GM12891 (cell line): ENCODE results near the gene LILRB4.
"Not testable (repeated sequence)": the region's sequence is repeated elsewhere in the genome, so short reads cannot be mapped to it uniquely, and the experiment has no call there.

Experiments used
- DNase-seq: peaks from one replicate; pipeline ENCODE4 v3.0.0; 2011; ENCODE audit warnings: low spot score; ENCODE audit not compliant: insufficient read length
- FAIRE-seq: peaks from 2 replicates; lab custom pipeline; 2011; peaks lifted over from hg19 to GRCh38; lab: Jason Lieb, UNC
- PAX5 ChIP-seq: IDR thresholded peaks from 2 replicates; pipeline ENCODE4 v1.6.1; 2011; ENCODE audit warnings: low read length, moderate library complexity, mild to moderate bottlenecking; ENCODE audit not compliant: insufficient read depth, severe bottlenecking
- POLR2A ChIP-seq: IDR thresholded peaks from 2 replicates; pipeline ENCODE4 v1.6.1; 2011; ENCODE audit warnings: low read depth, low read length, control low read depth
- POLR2AphosphoS5 ChIP-seq: IDR thresholded peaks from 2 replicates; pipeline ENCODE4 v1.6.1; 2011; ENCODE audit warnings: low read depth, low read length, control low read depth
- POU2F2 ChIP-seq: IDR thresholded peaks from 2 replicates; pipeline ENCODE4 v1.6.1; 2011; ENCODE audit warnings: low read depth, mild to moderate bottlenecking, control low read depth, low read length, moderate library complexity
- SPI1 ChIP-seq: IDR thresholded peaks from 2 replicates; pipeline ENCODE4 v1.6.1; 2011; ENCODE audit warnings: low read depth, low read length, control low read depth
- TAF1 ChIP-seq: IDR thresholded peaks from 2 replicates; pipeline ENCODE4 v1.6.1; 2011; ENCODE audit warnings: low read depth, low read length, control low read depth

The LILRB4 gene

DNA sequence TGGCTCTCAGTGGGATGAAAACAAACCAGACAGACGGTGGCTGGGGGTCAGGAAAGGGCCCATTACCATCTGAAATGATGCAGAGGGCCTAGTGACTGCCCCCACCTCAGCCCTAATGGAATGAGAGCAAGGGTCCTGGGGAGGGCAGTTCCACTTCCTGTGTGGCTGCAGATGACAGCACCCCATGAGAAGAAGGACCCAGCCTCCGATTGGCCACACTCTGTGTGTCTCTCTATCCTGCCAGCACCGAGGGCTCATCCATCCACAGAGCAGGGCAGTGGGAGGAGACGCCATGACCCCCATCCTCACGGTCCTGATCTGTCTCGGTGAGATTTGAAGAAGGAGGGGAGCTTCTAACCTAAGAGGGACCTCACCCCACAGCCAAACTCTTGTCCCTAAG is 32.0 kb upstream of the LILRB4 start:
- DNase-seq, result no peak
- no peak for FAIRE-seq
- TF ChIP-seq POU2F2 (0 out of 2 replicates have a peak, but pooled peaks have one; percentile 7), POLR2AphosphoS5 (no peak)

DNA sequence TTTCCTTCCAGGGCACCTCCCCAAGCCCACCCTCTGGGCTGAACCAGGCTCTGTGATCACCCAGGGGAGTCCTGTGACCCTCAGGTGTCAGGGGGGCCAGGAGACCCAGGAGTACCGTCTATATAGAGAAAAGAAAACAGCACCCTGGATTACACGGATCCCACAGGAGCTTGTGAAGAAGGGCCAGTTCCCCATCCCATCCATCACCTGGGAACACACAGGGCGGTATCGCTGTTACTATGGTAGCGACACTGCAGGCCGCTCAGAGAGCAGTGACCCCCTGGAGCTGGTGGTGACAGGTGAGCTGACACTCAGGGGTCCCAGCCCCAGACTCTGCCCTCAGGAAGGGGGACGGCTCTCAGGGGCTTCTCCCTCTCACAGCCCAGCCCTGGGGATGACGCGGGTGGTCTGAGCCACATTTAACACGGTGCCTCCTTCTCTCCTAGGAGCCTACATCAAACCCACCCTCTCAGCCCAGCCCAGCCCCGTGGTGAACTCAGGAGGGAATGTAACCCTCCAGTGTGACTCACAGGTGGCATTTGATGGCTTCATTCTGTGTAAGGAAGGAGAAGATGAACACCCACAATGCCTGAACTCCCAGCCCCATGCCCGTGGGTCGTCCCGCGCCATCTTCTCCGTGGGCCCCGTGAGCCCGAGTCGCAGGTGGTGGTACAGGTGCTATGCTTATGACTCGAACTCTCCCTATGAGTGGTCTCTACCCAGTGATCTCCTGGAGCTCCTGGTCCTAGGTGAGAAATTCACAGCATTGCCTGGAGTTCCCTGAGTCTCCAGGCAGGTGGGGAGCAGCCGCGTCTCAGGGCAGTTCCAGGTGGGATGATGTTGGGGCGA is 31.1 kb upstream of the LILRB4 start:
- not testable (repeated sequence) for FAIRE-seq

DNA sequence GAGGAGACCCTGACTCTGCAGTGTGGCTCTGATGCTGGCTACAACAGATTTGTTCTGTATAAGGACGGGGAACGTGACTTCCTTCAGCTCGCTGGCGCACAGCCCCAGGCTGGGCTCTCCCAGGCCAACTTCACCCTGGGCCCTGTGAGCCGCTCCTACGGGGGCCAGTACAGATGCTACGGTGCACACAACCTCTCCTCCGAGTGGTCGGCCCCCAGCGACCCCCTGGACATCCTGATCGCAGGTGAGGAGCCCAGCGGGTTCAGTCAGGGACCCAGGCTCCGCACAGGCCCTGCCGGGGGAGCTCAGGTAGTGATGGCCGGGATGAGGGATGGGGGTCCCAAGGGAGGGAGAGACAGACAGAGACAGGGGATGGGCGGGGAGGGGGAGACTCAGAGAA is 30.3 kb upstream of the LILRB4 start:
- DNase-seq, FAIRE-seq: not testable (repeated sequence)

More for the DNA sequence above, 31.1 kb upstream of the LILRB4 start:
- DNase-seq, result not testable (repeated sequence)

DNA sequence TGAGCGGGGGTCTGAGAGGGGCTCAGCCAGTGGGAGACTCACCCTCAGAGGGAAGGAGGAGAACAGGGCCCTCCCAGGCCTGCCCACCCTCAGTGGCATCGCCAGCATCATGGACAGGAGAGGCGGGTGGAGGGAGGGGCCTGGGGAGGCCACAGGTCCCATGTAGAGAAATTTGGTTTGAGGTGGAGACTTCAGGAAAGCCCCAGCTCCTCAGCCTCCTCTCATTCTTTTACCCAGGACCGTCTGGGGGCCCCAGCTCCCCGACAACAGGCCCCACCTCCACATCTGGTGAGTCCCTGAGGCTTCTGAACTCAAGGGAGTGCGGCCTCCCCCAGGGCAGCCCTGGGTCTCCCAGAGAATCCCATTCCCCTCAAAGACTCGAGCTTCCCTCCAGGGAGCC is 29.4 kb upstream of the LILRB4 start:
- no peak for FAIRE-seq

DNA sequence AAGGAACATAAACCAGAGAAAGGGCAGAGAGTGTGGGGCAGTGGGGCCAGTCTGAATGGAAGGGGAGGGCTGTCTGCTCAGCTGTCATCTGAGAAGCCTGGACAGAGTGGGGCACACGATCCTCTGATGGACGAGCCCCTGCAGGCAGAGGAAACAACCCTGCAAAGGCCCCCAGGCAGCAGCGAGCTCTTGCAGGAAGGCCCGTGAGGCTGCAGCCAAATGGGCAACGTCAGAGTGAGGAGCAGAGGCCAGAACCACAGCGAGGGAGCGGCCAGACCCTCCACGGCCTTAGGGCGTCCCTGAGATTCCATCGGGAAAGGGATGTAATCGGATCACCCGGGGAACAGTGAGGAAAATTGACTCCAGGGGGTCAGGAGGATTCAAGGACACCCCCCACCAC is 26.7 kb upstream of the LILRB4 start:
- FAIRE-seq, DNase-seq: not testable (repeated sequence)

More for the DNA sequence above, 29.4 kb upstream of the LILRB4 start:
- no peak for DNase-seq
- no peak for TF ChIP-seq POLR2AphosphoS5
- no peak for TF ChIP-seq SPI1
- TF ChIP-seq PAX5, result no peak
- no peak for TF ChIP-seq TAF1
- no peak for TF ChIP-seq POLR2A
- TF ChIP-seq POU2F2, result no peak

DNA sequence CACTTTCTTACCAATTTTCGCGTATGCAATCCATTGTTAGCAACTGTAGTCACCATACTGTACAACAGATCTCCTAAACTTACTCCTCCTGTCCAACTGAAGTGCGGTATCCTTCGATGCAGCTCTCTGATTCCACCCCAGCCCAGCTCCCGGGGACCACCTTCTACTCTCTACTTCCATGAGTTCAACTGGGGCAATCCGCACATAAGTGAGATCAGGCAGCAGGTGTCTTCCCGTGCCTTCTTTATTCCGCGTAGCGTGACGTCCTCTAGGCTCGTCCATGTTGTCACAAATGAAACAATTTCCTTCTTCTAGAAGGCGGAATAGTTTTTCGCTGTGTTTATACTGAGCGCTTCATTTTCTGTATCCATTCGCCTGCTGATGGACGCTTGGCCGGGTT is 24.1 kb upstream of the LILRB4 start:
- TF ChIP-seq SPI1 (no peak), POU2F2 (no peak), TAF1 (no peak), PAX5 (no peak), POLR2A (no peak), POLR2AphosphoS5 (no peak)
- DNase-seq, result no peak
- peak; percentile 5 for FAIRE-seq

More for the DNA sequence above, 26.7 kb upstream of the LILRB4 start:
- TF ChIP-seq POLR2A, result 0 out of 2 replicates have a peak, but pooled peaks have one; percentile 23

DNA sequence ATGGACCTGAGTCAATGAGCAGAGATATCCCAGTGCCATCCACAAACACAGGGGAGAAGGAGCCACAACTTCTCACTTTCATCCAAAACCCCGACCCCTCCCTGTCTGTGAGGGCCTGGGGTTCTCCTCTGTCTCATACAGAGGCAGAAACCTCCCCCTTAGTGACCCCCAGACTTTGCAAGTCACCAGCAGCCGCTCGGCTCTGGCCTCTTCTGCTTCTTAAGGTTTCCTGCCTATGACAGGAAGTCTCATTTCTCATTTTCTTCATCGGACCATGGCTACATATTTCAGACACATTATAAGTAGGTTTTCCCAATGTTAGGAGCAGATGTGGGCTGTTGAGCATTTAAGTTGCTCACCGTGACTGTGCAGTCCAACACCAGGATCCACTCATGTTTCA is 19.8 kb upstream of the LILRB4 start:
- not testable (repeated sequence) for DNase-seq, FAIRE-seq
- peak; percentile 23; the same call in 1 of the 2 replicates for TF ChIP-seq SPI1

DNA sequence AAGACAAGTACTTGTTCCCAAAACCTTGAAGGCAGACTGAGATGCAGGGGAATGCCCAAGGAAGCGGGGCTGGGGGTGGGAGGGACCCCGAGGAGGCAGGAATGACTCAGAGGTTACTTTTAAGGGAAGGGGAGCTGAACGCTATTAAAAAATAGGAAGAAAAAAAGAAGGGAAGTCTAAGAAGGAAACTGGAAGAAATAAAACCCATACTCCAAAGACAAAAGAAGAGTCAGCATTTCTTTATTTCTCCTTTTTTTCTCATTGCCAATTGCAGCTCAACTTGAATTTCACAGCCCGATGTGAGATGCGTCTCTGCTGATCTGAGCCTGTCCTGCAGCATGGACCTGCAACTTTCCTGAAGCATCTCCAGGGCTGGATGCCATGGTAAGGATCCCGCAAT is 19.2 kb upstream of the LILRB4 start:
- DNase-seq, FAIRE-seq: not testable (repeated sequence)

DNA sequence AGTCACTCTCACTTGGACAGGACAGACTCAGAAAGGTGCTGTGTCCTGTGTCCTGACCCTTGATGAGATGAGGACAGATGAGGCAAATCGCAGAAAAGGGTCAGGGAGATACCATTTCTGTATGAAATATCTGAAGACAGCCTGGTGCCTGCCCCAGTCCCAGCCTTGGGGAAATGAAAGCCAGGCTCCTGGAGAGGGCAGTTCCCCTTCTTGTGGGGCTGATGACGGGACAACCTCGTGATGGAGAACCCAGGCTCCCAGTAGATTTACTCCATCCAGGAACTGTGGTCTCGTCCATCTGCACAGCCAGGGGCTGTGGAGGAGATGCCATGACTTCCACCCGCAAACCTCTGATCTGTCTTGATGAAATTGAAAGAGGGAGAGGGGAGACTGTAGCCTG is 18.7 kb upstream of the LILRB4 start:
- TF ChIP-seq SPI1 (no peak), TAF1 (no peak), POU2F2 (no peak), POLR2A (no peak), PAX5 (no peak), POLR2AphosphoS5 (no peak)
- FAIRE-seq, result peak; percentile 50

DNA sequence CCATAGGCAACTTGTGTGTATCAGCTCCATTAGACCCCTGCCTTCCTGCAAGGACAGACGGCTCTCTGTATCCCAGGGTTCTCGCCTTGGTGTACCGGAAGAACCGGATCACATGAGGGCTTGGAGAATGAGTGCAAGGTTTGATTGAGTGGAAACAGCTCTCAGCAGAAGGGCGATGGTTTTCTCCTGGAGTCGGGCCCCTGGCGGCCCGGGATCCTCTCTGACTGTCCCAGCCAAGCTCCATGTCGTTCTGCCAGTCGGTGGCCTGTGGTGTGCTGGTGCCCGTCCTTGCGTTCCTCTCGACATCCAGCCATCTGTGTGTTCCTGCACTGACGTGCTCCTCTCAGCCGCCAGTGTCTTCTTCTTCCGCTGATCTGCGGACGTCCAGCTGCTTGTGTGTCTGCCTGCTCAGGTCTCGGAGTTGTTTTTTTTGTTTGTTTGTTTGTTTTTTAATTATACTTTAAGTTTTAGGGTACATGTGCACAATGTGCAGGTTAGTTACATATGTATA is 16.4 kb upstream of the LILRB4 start:
- FAIRE-seq, result no peak
- no peak for TF ChIP-seq TAF1
- TF ChIP-seq PAX5, result no peak
- no peak for TF ChIP-seq POLR2A
- no peak for TF ChIP-seq POLR2AphosphoS5
- no peak for TF ChIP-seq POU2F2
- TF ChIP-seq SPI1, result no peak
- no peak for DNase-seq

More for the DNA sequence above, 18.7 kb upstream of the LILRB4 start:
- DNase-seq, result no peak

DNA sequence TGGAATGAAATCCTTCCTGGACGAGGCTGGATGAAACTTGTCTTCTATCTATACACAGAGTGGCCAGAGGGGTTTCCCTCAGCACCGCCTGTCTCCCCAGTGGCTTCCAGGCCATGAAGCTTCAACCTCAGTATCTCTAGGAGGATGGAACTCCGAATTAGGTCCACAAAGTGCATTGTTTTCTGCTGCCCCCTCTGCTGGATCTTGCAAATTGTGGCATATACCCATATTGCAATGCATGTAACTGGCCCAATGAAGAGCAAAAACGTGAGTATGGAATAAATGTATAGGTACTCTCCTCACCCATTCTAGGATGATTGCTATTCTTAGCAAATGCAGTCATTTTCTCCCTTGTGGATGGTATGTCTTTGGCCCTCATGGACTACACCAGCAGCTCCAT is 14.7 kb upstream of the LILRB4 start:
- FAIRE-seq, result peak; percentile 51
- DNase-seq, result no peak
- TF ChIP-seq POLR2A (no peak), POLR2AphosphoS5 (no peak), PAX5 (no peak), SPI1 (no peak), POU2F2 (no peak), TAF1 (no peak)
